SK-N-SH (cell line): ENCODE measurements around the gene MARCHF11. TPM values are rescaled to one million over a fixed set of nuclear protein-coding genes. Genes with fewer than 3 reads are reported as not detected.
A peak's percentile ranks its signal among the peaks of the same experiment; 100 is the strongest.

Experiments used
- CTCF ChIA-PET: fragments of 300-600, 350-600 bp; formaldehyde crosslinking; extraction: SDS; loops from one replicate; lab custom pipeline; 2021; lab: Yijun Ruan, JAX
- POLR2A ChIA-PET: fragments of 350-600 bp; sonication (Branson Sonifier 250); formaldehyde crosslinking; extraction: SDS; loops from one replicate; lab custom pipeline; 2020; ENCODE audit warnings: antibody characterized with exemption, inconsistent platforms; lab: Yijun Ruan, JAX
- DNase-seq: peaks from one replicate; pipeline ENCODE4 v3.0.0; 2012
- H2AFZ ChIP-seq: fragments of 200-600 bp; sonication (generic); 2 replicates; pipeline ENCODE4 v1.8.1; 2016; ENCODE audit warnings: antibody characterized with exemption, mild to moderate bottlenecking, low read depth
- H3F3A ChIP-seq: fragments of 200-600 bp; sonication (generic); replicated peaks from 2 replicates; pipeline ENCODE3; 2016; ENCODE audit warnings: antibody characterized with exemption, mild to moderate bottlenecking; ENCODE audit not compliant: insufficient read depth
- H3K27ac ChIP-seq, 2 experiments: fragments of 200-500 bp in 1 of 2; fragments of 200-600 bp in 1 of 2; sonication (Bioruptor generic) in 1 of 2; sonication (generic), shearing (Covaris generic) in 1 of 2; 2 replicates each; pipeline versions ENCODE4 v1.5.1 to v1.6.1; 2014 to 2016; ENCODE audit warnings: low read depth in 2 of 2, inconsistent platforms in 1 of 2, low read length in 1 of 2, mild to moderate bottlenecking in 1 of 2, mixed read lengths in 1 of 2
- H3K27me3 ChIP-seq: fragments of 200-600 bp; sonication (generic), shearing (Covaris generic); 2 replicates; pipeline ENCODE4 v1.6.1; 2016; ENCODE audit warnings: mixed run types; ENCODE audit not compliant: insufficient read depth
- H3K36me3 ChIP-seq, 2 experiments: fragments of 200-500 bp in 1 of 2; fragments of 200-600 bp in 1 of 2; sonication (Bioruptor generic) in 1 of 2; sonication (generic) in 1 of 2; replicated peaks in 1 of 2; 2 replicates each; pipeline versions ENCODE3 to v1.5.1; 2014 to 2016; ENCODE audit warnings: low read length in 1 of 2, mild to moderate bottlenecking in 1 of 2; ENCODE audit not compliant: insufficient read depth in 2 of 2, control insufficient read depth in 1 of 2
- H3K4me1 ChIP-seq, 2 experiments: fragments of 200-500 bp in 1 of 2; fragments of 200-600 bp in 1 of 2; sonication (Bioruptor generic) in 1 of 2; sonication (generic), shearing (Covaris generic) in 1 of 2; 2 replicates each; pipeline versions ENCODE4 v1.5.1 to v1.6.1; 2014 to 2016; ENCODE audit warnings: low read depth in 1 of 2, low read length in 1 of 2, mixed run types in 1 of 2; ENCODE audit not compliant: insufficient read depth in 2 of 2, control insufficient read depth in 1 of 2
- H3K4me2 ChIP-seq: fragments of 200-600 bp; sonication (generic), shearing (Covaris generic); 2 replicates; pipeline ENCODE4 v1.6.1; 2017; ENCODE audit warnings: mixed run types
- H3K4me3 ChIP-seq, 2 experiments: fragments of 200-500 bp in 1 of 2; fragments of 200-600 bp in 1 of 2; sonication (Bioruptor generic) in 1 of 2; sonication (generic), shearing (Covaris generic) in 1 of 2; 2 replicates each; pipeline versions ENCODE4 v1.5.1 to v1.8.1; 2014 to 2016; ENCODE audit warnings: low read depth in 2 of 2, inconsistent platforms in 1 of 2, low read length in 1 of 2, mild to moderate bottlenecking in 1 of 2, mixed read lengths in 1 of 2, moderate library complexity in 1 of 2
- H3K79me2 ChIP-seq: fragments of 200-600 bp; sonication (generic); 2 replicates; pipeline ENCODE4 v1.8.1; 2017; ENCODE audit warnings: mild to moderate bottlenecking; ENCODE audit not compliant: insufficient read depth
- H3K9ac ChIP-seq: fragments of 200-600 bp; sonication (generic); 2 replicates; pipeline ENCODE4 v1.6.1; 2017; ENCODE audit warnings: mixed run types
- H3K9me2 ChIP-seq: fragments of 200-600 bp; sonication (generic); 2 replicates; pipeline ENCODE4 v1.6.1; 2017; ENCODE audit warnings: mixed run types
- H3K9me3 ChIP-seq: fragments of 200-600 bp; sonication (generic); 2 replicates; pipeline ENCODE4 v1.6.1; 2017; ENCODE audit warnings: mixed run types, mild to moderate bottlenecking, moderate library complexity
- H4K20me1 ChIP-seq: fragments of 200-600 bp; sonication (generic); 2 replicates; pipeline ENCODE4 v1.6.1; 2017; ENCODE audit warnings: mild to moderate bottlenecking, mixed run types; ENCODE audit not compliant: insufficient read depth
- ELF1 ChIP-seq: IDR thresholded peaks from 2 replicates; pipeline ENCODE4 v1.4.0; 2012
- FOSL2 ChIP-seq: IDR thresholded peaks from 2 replicates; pipeline ENCODE4 v1.4.0; 2012; ENCODE audit warnings: low read depth, mild to moderate bottlenecking, moderate library complexity, borderline replicate concordance
- GABPA ChIP-seq: IDR thresholded peaks from 2 replicates; pipeline ENCODE4 v1.4.0; 2012; ENCODE audit warnings: low read depth, mild to moderate bottlenecking
- SIN3A ChIP-seq: IDR thresholded peaks from 2 replicates; pipeline ENCODE4 v1.6.1; 2012; ENCODE audit warnings: low read depth, mild to moderate bottlenecking, low read length, moderate library complexity, borderline replicate concordance
- SMC3 ChIP-seq: IDR thresholded peaks from 2 replicates; pipeline ENCODE4 v1.6.1; 2012; ENCODE audit warnings: low read depth, low read length, improper control_type of control experiment
- TEAD4 ChIP-seq: IDR thresholded peaks from 2 replicates; pipeline ENCODE4 v1.4.0; 2012; ENCODE audit warnings: mild to moderate bottlenecking, borderline replicate concordance; ENCODE audit not compliant: insufficient read depth
- WGBS: methylation state at CpG from one replicate; pipeline ENCODE4 v1.1.6; 2017; ENCODE audit warnings: low lambda C conversion rate; 5-methylcytosine and 5-hydroxymethylcytosine counted together
- polyA plus RNA-seq, 3 experiments: library from polyadenylated mRNA; depleted of rRNA; stranded (reverse); fragments of >200 nt; gene quantifications; 2 replicates each; pipeline ENCODE4 v1.2.3, GENCODE V29; 2012
- TF ChIP-seq, protein P1 (sequence below): IDR thresholded peaks from 2 replicates; pipeline ENCODE4; 2012
- TF ChIP-seq, protein P2 (sequence below): fragments of 200-600 bp; sonication (generic); IDR thresholded peaks from 2 replicates; pipeline ENCODE4 v1.6.1; 2017; ENCODE audit warnings: antibody characterized with exemption, mild to moderate bottlenecking, moderate library complexity
- TF ChIP-seq, protein P3 (sequence below): fragments of 150-350 bp; IDR thresholded peaks from 2 replicates; pipeline ENCODE4 v1.6.1; 2016; ENCODE audit warnings: mild to moderate bottlenecking, low read depth, low read length
- TF ChIP-seq, protein P4 (sequence below): IDR thresholded peaks from 2 replicates; pipeline ENCODE4 v1.4.0; 2012; ENCODE audit warnings: low read depth

MARCHF11 gene
- polyA plus RNA-seq, 1 of the 3 experiments (the other 2 are of a cell fraction), result 1.7 TPM

DNA sequence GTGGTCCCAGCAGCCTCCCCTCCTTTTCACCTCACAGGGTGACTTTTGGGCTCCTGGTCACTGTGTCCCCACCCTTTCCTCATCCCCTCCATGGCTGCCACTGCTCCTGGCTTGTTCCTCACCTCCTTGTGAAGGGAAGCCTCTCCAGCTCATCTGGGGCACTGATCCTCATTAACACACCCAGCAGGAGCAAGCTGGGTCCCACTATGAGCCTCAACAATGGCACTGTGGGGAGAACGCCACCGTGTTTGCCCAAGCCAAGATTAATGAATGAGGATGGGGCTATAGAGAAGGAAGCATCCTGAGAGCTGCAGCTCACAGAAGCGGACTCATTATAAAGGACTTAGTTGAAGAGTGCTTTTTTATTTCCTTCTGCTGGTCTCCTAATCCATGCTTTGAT lies 118.4 kb downstream of the MARCHF11 start:
- TF ChIP-seq, protein P1, sequence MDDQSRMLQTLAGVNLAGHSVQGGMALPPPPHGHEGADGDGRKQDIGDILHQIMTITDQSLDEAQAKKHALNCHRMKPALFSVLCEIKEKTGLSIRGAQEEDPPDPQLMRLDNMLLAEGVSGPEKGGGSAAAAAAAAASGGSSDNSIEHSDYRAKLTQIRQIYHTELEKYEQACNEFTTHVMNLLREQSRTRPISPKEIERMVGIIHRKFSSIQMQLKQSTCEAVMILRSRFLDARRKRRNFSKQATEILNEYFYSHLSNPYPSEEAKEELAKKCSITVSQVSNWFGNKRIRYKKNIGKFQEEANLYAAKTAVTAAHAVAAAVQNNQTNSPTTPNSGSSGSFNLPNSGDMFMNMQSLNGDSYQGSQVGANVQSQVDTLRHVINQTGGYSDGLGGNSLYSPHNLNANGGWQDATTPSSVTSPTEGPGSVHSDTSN, result no peak
- TF ChIP-seq SIN3A, result no peak
- TF ChIP-seq SMC3, result no peak
- TF ChIP-seq, protein P2, sequence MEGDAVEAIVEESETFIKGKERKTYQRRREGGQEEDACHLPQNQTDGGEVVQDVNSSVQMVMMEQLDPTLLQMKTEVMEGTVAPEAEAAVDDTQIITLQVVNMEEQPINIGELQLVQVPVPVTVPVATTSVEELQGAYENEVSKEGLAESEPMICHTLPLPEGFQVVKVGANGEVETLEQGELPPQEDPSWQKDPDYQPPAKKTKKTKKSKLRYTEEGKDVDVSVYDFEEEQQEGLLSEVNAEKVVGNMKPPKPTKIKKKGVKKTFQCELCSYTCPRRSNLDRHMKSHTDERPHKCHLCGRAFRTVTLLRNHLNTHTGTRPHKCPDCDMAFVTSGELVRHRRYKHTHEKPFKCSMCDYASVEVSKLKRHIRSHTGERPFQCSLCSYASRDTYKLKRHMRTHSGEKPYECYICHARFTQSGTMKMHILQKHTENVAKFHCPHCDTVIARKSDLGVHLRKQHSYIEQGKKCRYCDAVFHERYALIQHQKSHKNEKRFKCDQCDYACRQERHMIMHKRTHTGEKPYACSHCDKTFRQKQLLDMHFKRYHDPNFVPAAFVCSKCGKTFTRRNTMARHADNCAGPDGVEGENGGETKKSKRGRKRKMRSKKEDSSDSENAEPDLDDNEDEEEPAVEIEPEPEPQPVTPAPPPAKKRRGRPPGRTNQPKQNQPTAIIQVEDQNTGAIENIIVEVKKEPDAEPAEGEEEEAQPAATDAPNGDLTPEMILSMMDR, result no peak
- no peak for TF ChIP-seq ELF1
- TF ChIP-seq, protein P3, sequence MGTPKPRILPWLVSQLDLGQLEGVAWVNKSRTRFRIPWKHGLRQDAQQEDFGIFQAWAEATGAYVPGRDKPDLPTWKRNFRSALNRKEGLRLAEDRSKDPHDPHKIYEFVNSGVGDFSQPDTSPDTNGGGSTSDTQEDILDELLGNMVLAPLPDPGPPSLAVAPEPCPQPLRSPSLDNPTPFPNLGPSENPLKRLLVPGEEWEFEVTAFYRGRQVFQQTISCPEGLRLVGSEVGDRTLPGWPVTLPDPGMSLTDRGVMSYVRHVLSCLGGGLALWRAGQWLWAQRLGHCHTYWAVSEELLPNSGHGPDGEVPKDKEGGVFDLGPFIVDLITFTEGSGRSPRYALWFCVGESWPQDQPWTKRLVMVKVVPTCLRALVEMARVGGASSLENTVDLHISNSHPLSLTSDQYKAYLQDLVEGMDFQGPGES, result no peak
- no peak for TF ChIP-seq FOSL2
- no peak for TF ChIP-seq TEAD4
- Histone ChIP-seq H2AFZ (no peak overlapping the region), H3K9ac (no peak overlapping the region), H3K4me2 (no peak overlapping the region), H3K4me3 (no peak overlapping the region), H3F3A (peaks cover 3% of the 10 kb centered on the region), H3K9me3 (no peaks in the 10 kb centered on the region), H3K4me1 (peaks cover 0 to 20% of the 10 kb centered on the region in 2 experiments; a peak in 3 of 4 replicates), H3K9me2 (no peaks in the 10 kb centered on the region), H3K27me3 (no peaks in the 10 kb centered on the region), H3K27ac (peak overlapping the region in 1 of 2 experiments; percentile 9; a peak in 1 of 4 replicates), H4K20me1 (no peaks in the 10 kb centered on the region), H3K36me3 (peaks cover 0 to under 1% of the 10 kb centered on the region in 2 experiments), H3K79me2 (no peaks in the 10 kb centered on the region)
- WGBS, result 54% methylated on average over 3 of the region's 3 CpGs
- ChIA-PET POLR2A (interaction anchor here (1.3 kb wide), 1 partner anchor 13 kb away, joined by 3 read pairs; no protein-coding TSS in a partner anchor), CTCF (interaction anchor here (0.7 kb wide), 1 partner anchor 12 kb away, joined by 3 read pairs; no protein-coding TSS in a partner anchor)
- DNase-seq, result no peak

DNA sequence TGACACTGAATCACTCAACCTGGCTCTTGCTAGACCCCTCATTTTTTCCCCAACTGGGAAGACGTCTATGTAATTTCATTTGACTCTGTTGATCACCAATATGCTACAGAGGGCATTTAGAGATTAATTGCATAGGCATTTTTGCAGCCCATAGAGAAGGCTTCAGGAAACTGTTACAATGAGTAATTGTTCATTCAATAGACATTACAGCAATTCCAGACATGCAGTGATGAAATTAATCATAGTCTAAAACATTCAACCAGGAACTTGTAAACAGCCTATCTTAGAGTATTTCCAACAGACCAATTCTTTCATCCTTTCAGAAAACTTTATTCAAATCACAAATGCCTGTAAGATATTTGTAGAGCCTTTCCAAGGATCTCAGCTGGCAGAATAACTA lies 122.3 kb downstream of the MARCHF11 start:
- DNase-seq, result no peak
- POLR2A ChIA-PET, result no interaction called here
- Histone ChIP-seq H3K36me3 (no peaks in the 10 kb centered on the region), H3K9me2 (no peaks in the 10 kb centered on the region), H2AFZ (no peak overlapping the region; the same call in 1 of the 2 replicates), H3K9me3 (no peaks in the 10 kb centered on the region), H4K20me1 (no peaks in the 10 kb centered on the region), H3K27ac (peak overlapping the region in 1 of 2 experiments; percentile 53; a peak in 1 of 4 replicates), H3K4me3 (peak overlapping the region in 1 of 2 experiments; percentile 26; a peak in 1 of 4 replicates), H3K79me2 (no peaks in the 10 kb centered on the region), H3K9ac (no peak overlapping the region), H3K27me3 (no peaks in the 10 kb centered on the region), H3K4me1 (peaks cover 0 to 14% of the 10 kb centered on the region in 2 experiments; a peak in 2 of 4 replicates), H3F3A (peaks cover 3% of the 10 kb centered on the region), H3K4me2 (no peak overlapping the region; the same call in 1 of the 2 replicates)
- WGBS, result 5% methylated on average over 1 of the region's 1 CpG
- TF ChIP-seq, protein P4, sequence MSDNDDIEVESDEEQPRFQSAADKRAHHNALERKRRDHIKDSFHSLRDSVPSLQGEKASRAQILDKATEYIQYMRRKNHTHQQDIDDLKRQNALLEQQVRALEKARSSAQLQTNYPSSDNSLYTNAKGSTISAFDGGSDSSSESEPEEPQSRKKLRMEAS, result no peak
- TF ChIP-seq GABPA, result no peak
- CTCF ChIA-PET, result no interaction called here
